ENCODE data around the gene FBLN1. TPM values are rescaled to one million over a fixed set of nuclear protein-coding genes. Genes with fewer than 3 reads are reported as not detected.

Gene FBLN1
- total RNA-seq, 1 donor from 2014 or later: 307 TPM

GRCh38 chr22:45473626-45474237 is 29.0 kb upstream of the FBLN1 start:
- no peaks in the 10 kb centered on the region for H3K27me3 ChIP-seq (ENCODE audit: low read depth)
- DNase-seq (peak; percentile 6), ATAC-seq (no peak)
- no peaks in the 10 kb centered on the region for H3K9me3 ChIP-seq
- intact Hi-C loops (cut with DNase I): no loop called here
- no peaks in the 10 kb centered on the region for H3K4me1 ChIP-seq
- H3K36me3 ChIP-seq: no peaks in the 10 kb centered on the region
- H3K4me3 ChIP-seq: no peak overlapping the region
- no peak for TF ChIP-seq CTCF (IDR thresholded peaks at IDR 0.05)
- no peak overlapping the region for H3K27ac ChIP-seq

DNA sequence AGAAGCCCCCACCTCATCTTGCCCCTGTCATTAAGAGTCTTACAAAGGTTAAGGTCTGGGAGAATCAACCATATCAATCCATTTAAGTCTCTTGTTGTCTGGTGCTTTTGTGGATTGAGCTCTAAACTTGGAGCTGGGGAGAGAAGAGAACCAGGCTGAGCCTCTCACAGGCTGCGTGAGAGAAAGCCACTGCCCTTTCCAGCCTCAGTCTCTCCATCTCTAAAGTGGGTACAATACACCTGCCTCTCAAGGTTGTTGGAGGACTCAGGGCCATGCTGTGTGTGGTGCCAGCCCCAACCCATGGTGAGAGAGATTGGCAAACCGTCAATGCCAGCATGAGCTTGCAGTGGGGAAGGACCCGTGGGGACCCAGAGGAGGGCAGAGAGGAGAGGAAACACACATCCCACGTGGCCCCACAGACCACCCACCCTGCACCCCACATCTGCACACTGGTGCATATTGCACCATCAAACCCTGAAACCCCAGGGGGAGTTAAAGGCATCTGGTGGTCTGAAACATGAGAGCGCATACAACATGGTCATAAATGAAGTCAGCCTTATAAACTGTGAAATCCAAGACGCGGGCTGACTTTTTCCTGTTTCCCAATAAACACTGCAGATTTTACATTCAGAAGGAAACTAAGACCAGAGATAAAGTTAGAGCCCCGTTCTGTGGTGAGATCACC is 27.5 kb upstream of the FBLN1 start:
- ATAC-seq (no peak), DNase-seq (peak; percentile 9)
- no peak for TF ChIP-seq CTCF (IDR thresholded peaks at IDR 0.05)
- no peaks in the 10 kb centered on the region for H3K9me3 ChIP-seq
- H3K4me1 ChIP-seq: no peaks in the 10 kb centered on the region
- no peaks in the 10 kb centered on the region for H3K27me3 ChIP-seq (ENCODE audit: low read depth)
- no peak overlapping the region for H3K4me3 ChIP-seq
- H3K27ac ChIP-seq: no peak overlapping the region
- intact Hi-C loops (cut with DNase I): no loop called here
- H3K36me3 ChIP-seq: no peaks in the 10 kb centered on the region

GRCh38 chr22:45475851-45476514 is 26.7 kb upstream of the FBLN1 start:
- H3K4me1 ChIP-seq: no peaks in the 10 kb centered on the region

DNA sequence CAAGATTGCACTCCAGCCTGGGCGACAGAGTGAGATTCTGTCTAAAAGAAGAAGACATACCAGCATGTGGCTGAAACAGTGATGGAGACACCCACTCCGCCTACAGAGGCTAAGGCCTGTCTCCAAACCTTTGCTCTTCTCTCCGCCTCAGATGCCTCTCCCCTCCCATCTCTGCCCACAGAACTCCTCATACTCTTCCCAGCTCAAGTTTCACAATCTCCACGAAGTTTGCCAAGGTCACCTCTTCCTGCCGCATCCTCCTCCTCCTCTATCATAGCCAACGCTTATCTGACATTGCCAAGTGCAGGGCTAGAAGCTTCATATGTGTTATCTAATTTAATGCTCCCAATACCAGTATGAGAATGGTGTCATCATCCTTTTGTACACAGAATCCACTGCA is 25.9 kb upstream of the FBLN1 start:
- DNase-seq: no peak
- Histone ChIP-seq H3K27ac (no peak overlapping the region), H3K9me3 (no peaks in the 10 kb centered on the region)

More at GRCh38 chr22:45475851-45476514, 26.7 kb upstream of the FBLN1 start:
- Histone ChIP-seq H3K36me3 (no peaks in the 10 kb centered on the region), H3K9me3 (no peaks in the 10 kb centered on the region), H3K27ac (no peak overlapping the region), H3K27me3 (ENCODE audit: low read depth) (no peaks in the 10 kb centered on the region), H3K4me3 (no peak overlapping the region)
- ATAC-seq (no peak), DNase-seq (peak; percentile 39)
- intact Hi-C loops (cut with DNase I): no loop called here
- TF ChIP-seq CTCF (IDR thresholded peaks at IDR 0.05): no peak

More for the DNA sequence above, 25.9 kb upstream of the FBLN1 start:
- Histone ChIP-seq H3K36me3 (no peaks in the 10 kb centered on the region), H3K4me1 (no peaks in the 10 kb centered on the region), H3K4me3 (no peak overlapping the region), H3K27me3 (ENCODE audit: low read depth) (no peaks in the 10 kb centered on the region)
- ATAC-seq: no peak
- no peak for TF ChIP-seq CTCF (IDR thresholded peaks at IDR 0.05)
- intact Hi-C loops (cut with DNase I): no loop called here
